T1000 (cell line): ENCODE measurements around the gene ATP13A5.

Experiments used
- DNase-seq: peaks from one replicate; lab custom pipeline; 2025; ENCODE audit warnings: mixed read lengths; lab: John Stamatoyannopoulos, UW

Gene ATP13A5

GRCh38 chr3:193378706-193379105 is at the start of gene ATP13A5:
TSS of gene ATP13A5 (minus strand) at chr3:193378753. CDS start at chr3:193378725, 28 bp downstream.
- DNase-seq: no peak

- DNase-seq: no peak
Observed at GRCh38 chr3:193418576-193419373, 40.2 kb upstream of the ATP13A5 start.

- no peak for DNase-seq
Observed at GRCh38 chr3:193416629-193417028, 38.1 kb upstream of the ATP13A5 start.

GRCh38 chr3:193407688-193408087 is 29.1 kb upstream of the ATP13A5 start:
- DNase-seq: no peak

GRCh38 chr3:193407112-193407511 is 28.6 kb upstream of the ATP13A5 start:
- no peak for DNase-seq

GRCh38 chr3:193403307-193403706 is 24.8 kb upstream of the ATP13A5 start:
- no peak for DNase-seq

- DNase-seq: no peak
Observed at GRCh38 chr3:193400304-193400703, 21.8 kb upstream of the ATP13A5 start.

GRCh38 chr3:193396451-193397244 is 18.1 kb upstream of the ATP13A5 start:
- DNase-seq: no peak

- DNase-seq: no peak
Observed at GRCh38 chr3:193391902-193392301, 13.3 kb upstream of the ATP13A5 start.

GRCh38 chr3:193389335-193389734 is 10.8 kb upstream of the ATP13A5 start:
- DNase-seq: no peak

- DNase-seq: no peak
Observed at GRCh38 chr3:193388361-193388760, 9.8 kb upstream of the ATP13A5 start.

- DNase-seq: no peak
Observed at GRCh38 chr3:193387596-193387995, 9.0 kb upstream of the ATP13A5 start.

GRCh38 chr3:193377591-193377990 is 962 bp downstream of the ATP13A5 start:
- no peak for DNase-seq

- DNase-seq: no peak
Observed at GRCh38 chr3:193375614-193376013, 2.9 kb downstream of the ATP13A5 start.

- DNase-seq: no peak
Observed at GRCh38 chr3:193372783-193373182, 5.8 kb downstream of the ATP13A5 start.

GRCh38 chr3:193367868-193368267 is 10.7 kb downstream of the ATP13A5 start:
- DNase-seq: no peak

- DNase-seq: no peak
Observed at GRCh38 chr3:193357291-193357690, 21.3 kb downstream of the ATP13A5 start.

- DNase-seq: no peak
Observed at GRCh38 chr3:193354423-193354822, 24.1 kb downstream of the ATP13A5 start.

- DNase-seq: no peak
Observed at GRCh38 chr3:193350744-193351143, 27.8 kb downstream of the ATP13A5 start.

GRCh38 chr3:193348686-193349085 is 29.9 kb downstream of the ATP13A5 start:
- DNase-seq: no peak

- DNase-seq: no peak
Observed at GRCh38 chr3:193347521-193348501, 30.7 kb downstream of the ATP13A5 start.

GRCh38 chr3:193346259-193346658 is 32.3 kb downstream of the ATP13A5 start:
- DNase-seq: no peak
